ENCODE measurements around the gene CPEB1. TPM values are rescaled to one million over a fixed set of nuclear protein-coding genes. Genes with fewer than 3 reads are reported as not detected.
"Not testable (repeated sequence)": the region's sequence is repeated elsewhere in the genome, so short reads cannot be mapped to it uniquely, and the experiment has no call there.

CPEB1 gene
- polyA plus RNA-seq, 4 donors: 0.27 to 2.8 (median 0.50) TPM; not detected in 1

DNA sequence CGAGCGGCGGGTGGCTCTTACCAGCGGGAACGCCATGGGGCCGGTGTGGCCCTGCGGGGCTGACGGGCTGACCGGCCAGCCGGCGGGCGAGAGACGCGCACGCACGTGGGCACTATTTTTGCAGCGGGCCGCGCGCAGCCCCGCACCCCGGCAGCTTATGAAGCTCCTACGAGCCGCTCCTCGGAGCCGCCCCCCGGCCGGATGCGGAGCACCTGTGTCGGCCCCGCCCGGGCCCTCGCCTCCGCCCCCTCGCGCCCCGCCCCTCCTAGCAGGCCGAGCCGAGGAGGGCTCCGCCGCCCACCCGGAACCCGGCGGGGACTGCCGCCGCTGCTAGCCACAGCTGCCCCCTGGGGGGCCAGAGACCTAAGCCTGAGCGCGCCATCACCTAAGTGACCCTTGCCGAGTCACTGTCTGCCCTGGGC, 683 bp upstream of the CPEB1 start:
- H3K36me3 ChIP-seq (ENCODE audit: control insufficient read depth in 3 of 3, insufficient read depth in 2 of 3, low read depth in 1 of 3, low read length in 3 of 3): no peaks in the 10 kb centered on the region
- 1 to 9% (median 4%) methylated on average over 16 to 49 of the region's 49 CpGs for WGBS, 3 donors
- no peak for DNase-seq
- peaks cover 0 to 8% (median 0%) of the 10 kb centered on the region in 3 donors for H3K4me1 ChIP-seq (ENCODE audit: control insufficient read depth in 3 of 3, insufficient read depth in 2 of 3, low read depth in 1 of 3, low read length in 2 of 3)
- H3K9me3 ChIP-seq (ENCODE audit: control insufficient read depth in 2 of 2, insufficient read depth in 1 of 2, low read depth in 1 of 2, low read length in 1 of 2): peaks cover 0 to 5% of the 10 kb centered on the region in 2 donors
- no peak overlapping the region for H3K27ac ChIP-seq (ENCODE audit: low read depth in 1 of 3, low read length in 2 of 3)
- H3K4me3 ChIP-seq (ENCODE audit: low read depth in 1 of 3, low read length in 3 of 3): peak overlapping the region in 2 of 3 donors; percentile 34 to 58
- peaks cover 14 to 56% (median 20%) of the 10 kb centered on the region in 3 donors for H3K27me3 ChIP-seq (ENCODE audit: control insufficient read depth in 3 of 3, insufficient read depth in 3 of 3, low read length in 3 of 3)
- no peak for FAIRE-seq

DNA sequence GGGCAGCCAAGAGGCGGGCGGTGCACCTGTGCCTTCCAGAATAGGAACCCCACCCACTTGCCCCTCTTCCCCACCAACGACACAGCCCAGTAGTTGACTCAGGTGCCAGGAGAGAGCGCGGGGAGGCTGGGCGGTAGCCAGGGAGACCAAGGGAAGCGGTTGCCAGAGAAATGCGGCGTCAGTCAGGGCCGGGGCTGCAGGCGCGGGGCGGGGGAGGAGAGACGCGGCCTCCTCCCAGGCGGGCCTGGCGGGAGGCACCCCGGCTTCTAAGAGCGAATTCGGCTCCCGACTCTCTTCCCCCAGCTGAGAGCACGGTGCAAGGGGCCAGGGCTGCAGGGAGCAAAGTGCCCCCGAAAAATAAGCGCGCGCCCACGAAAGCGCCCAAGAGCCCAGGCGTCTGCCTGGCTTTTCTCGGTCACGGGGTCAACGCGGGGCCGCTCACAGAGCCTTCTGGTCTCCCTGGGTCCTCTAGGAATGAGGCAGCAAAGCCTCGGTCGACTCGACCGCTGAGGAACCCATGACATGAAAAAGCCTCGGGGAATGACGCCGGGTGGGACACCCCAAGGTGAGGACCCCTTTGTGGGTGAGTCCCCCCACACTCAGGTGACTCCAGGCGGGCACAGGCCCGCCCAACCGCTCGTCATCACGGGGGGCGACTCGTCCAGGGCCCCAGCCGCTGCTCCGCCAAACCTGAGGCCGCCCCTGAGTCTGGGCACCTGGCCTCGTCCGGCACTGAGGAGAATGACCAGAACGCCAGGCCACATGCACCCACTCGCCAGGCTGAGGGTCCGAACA, 716 bp downstream of the CPEB1 start:
- Histone ChIP-seq H3K36me3 (ENCODE audit: control insufficient read depth in 3 of 3, insufficient read depth in 2 of 3, low read depth in 1 of 3, low read length in 3 of 3) (no peaks in the 10 kb centered on the region), H3K9me3 (ENCODE audit: control insufficient read depth in 2 of 2, insufficient read depth in 1 of 2, low read depth in 1 of 2, low read length in 1 of 2) (peaks cover 0 to 5% of the 10 kb centered on the region in 2 donors), H3K27me3 (ENCODE audit: control insufficient read depth in 3 of 3, insufficient read depth in 3 of 3, low read length in 3 of 3) (peaks cover 14 to 61% (median 24%) of the 10 kb centered on the region in 3 donors), H3K27ac (ENCODE audit: low read depth in 1 of 3, low read length in 2 of 3) (no peak overlapping the region), H3K4me1 (ENCODE audit: control insufficient read depth in 3 of 3, insufficient read depth in 2 of 3, low read depth in 1 of 3, low read length in 2 of 3) (peaks cover 0 to 8% (median 0%) of the 10 kb centered on the region in 3 donors), H3K4me3 (ENCODE audit: low read depth in 1 of 3, low read length in 3 of 3) (no peak overlapping the region)
- peak in 1 of 2 donors; percentile 16 for DNase-seq
- WGBS, 3 donors: 21 to 38% (median 31%) methylated on average over 49 to 56 of the region's 56 CpGs
- FAIRE-seq: no peak

DNA sequence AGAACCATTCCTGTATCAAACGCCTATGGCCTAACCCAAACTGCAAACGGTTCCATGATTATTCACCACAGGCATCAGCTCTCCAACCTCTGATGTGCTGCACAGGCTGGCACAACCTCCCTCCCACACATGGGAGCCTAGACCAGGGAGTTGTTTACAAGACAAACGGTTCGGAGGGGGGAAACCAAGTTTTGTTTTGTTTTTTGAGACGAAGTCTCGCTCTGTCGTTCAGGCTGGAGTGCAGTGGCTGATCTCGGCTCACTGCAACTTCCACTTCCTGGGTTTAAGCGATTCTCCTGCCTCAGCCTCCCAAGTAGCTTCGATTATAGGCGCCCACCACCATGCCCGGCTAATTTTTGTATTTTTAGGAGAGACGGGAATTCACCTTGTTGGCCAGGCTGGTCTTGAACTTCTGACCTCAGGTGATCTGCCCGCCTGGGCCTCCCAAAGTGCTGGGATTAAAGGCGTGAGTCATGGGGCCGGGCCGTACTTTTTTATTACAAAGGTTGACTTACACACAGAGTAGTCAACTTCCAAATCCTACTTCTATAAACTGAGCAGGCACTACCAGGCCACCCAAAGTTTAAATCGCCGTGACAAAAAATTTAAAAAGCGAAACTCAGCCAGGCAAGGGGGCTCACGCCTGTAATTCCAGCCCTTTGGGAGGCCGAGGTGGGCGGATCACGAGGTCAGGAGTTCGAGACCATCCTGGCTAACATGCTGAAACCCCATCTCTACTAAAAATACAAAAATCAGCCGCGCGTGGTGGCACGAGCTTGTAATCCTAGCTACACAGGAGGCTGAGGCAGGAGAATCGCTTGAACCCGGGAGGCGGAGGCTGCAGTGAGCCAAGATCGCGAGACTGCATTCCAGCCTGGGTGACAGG, 2.0 kb downstream of the CPEB1 start:
- H3K4me3 ChIP-seq (ENCODE audit: low read depth in 1 of 3, low read length in 3 of 3); DNase-seq; H3K27ac ChIP-seq (ENCODE audit: low read depth in 1 of 3, low read length in 2 of 3); FAIRE-seq; H3K4me1 ChIP-seq (ENCODE audit: control insufficient read depth in 3 of 3, insufficient read depth in 2 of 3, low read depth in 1 of 3, low read length in 2 of 3); H3K36me3 ChIP-seq (ENCODE audit: control insufficient read depth in 3 of 3, insufficient read depth in 2 of 3, low read depth in 1 of 3, low read length in 3 of 3); H3K9me3 ChIP-seq (ENCODE audit: control insufficient read depth in 2 of 2, insufficient read depth in 1 of 2, low read depth in 1 of 2, low read length in 1 of 2): not testable (repeated sequence)
- peaks cover 14 to 65% (median 24%) of the 10 kb centered on the region in 3 donors for H3K27me3 ChIP-seq (ENCODE audit: control insufficient read depth in 3 of 3, insufficient read depth in 3 of 3, low read length in 3 of 3)
- 84 to 88% (median 87%) methylated on average over 34 of the region's 34 CpGs for WGBS, 3 donors

DNA sequence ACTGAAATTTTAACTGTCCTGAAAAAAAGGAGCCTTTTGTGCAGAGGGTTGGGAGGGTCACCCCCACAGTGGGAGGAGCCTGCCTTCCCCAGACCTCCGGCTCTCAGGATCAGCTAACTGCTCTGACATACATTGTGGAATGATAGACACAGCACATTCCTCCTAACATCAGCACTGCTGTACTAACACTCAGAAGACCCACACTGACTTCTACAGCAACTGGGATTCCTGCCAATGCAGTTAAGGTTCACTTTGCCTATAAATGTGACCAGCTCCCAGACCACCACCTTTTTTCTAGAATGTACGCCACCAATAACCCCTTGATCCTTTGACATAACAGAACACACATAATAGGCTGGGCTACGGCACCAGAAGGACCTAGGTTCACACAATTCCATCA, 3.2 kb downstream of the CPEB1 start:
- H3K4me1 ChIP-seq (ENCODE audit: control insufficient read depth in 3 of 3, insufficient read depth in 2 of 3, low read depth in 1 of 3, low read length in 2 of 3): peaks cover 0 to 8% (median 0%) of the 10 kb centered on the region in 3 donors
- FAIRE-seq: no peak

DNA sequence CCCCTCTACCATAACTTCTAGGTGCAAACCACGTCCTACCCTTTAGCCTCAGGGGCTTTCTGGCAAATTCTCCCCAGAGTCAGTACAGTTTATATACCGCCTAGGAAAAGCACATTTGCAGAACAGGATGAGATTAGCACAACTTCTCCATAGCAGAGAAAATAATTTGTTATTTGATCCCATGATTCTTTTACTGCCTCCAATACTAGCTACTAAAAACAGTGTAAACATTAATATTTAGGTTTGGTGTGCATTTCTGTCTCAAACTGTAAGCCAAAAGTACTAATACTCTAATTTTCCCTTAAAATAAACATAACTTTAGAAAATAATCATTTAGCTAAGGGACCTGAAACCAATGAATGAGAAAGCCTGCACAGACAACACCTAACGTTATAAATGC, 4.5 kb downstream of the CPEB1 start:
- Histone ChIP-seq H3K27ac (ENCODE audit: low read depth in 1 of 3, low read length in 2 of 3) (no peak overlapping the region), H3K27me3 (ENCODE audit: control insufficient read depth in 3 of 3, insufficient read depth in 3 of 3, low read length in 3 of 3) (peaks cover 3 to 56% (median 20%) of the 10 kb centered on the region in 3 donors), H3K4me1 (ENCODE audit: control insufficient read depth in 3 of 3, insufficient read depth in 2 of 3, low read depth in 1 of 3, low read length in 2 of 3) (peaks cover 0 to 8% (median 0%) of the 10 kb centered on the region in 3 donors), H3K36me3 (ENCODE audit: control insufficient read depth in 3 of 3, insufficient read depth in 2 of 3, low read depth in 1 of 3, low read length in 3 of 3) (no peaks in the 10 kb centered on the region), H3K9me3 (ENCODE audit: control insufficient read depth in 2 of 2, insufficient read depth in 1 of 2, low read depth in 1 of 2, low read length in 1 of 2) (peaks cover 0 to 5% of the 10 kb centered on the region in 2 donors), H3K4me3 (ENCODE audit: low read depth in 1 of 3, low read length in 3 of 3) (no peak overlapping the region)
- DNase-seq (no peak), FAIRE-seq (no peak)
- WGBS, 3 donors: 35 to 57% (median 45%) methylated on average over 3 of the region's 3 CpGs

More for the DNA sequence above, 3.2 kb downstream of the CPEB1 start:
- WGBS, 3 donors: 60 to 63% (median 61%) methylated on average over 3 of the region's 3 CpGs
- DNase-seq: no peak
- no peaks in the 10 kb centered on the region for H3K36me3 ChIP-seq (ENCODE audit: control insufficient read depth in 3 of 3, insufficient read depth in 2 of 3, low read depth in 1 of 3, low read length in 3 of 3)
- H3K27ac ChIP-seq (ENCODE audit: low read depth in 1 of 3, low read length in 2 of 3): no peak overlapping the region
- peaks cover 0 to 5% of the 10 kb centered on the region in 2 donors for H3K9me3 ChIP-seq (ENCODE audit: control insufficient read depth in 2 of 2, insufficient read depth in 1 of 2, low read depth in 1 of 2, low read length in 1 of 2)
- H3K4me3 ChIP-seq (ENCODE audit: low read depth in 1 of 3, low read length in 3 of 3): no peak overlapping the region
- H3K27me3 ChIP-seq (ENCODE audit: control insufficient read depth in 3 of 3, insufficient read depth in 3 of 3, low read length in 3 of 3): peaks cover 14 to 65% (median 23%) of the 10 kb centered on the region in 3 donors

DNA sequence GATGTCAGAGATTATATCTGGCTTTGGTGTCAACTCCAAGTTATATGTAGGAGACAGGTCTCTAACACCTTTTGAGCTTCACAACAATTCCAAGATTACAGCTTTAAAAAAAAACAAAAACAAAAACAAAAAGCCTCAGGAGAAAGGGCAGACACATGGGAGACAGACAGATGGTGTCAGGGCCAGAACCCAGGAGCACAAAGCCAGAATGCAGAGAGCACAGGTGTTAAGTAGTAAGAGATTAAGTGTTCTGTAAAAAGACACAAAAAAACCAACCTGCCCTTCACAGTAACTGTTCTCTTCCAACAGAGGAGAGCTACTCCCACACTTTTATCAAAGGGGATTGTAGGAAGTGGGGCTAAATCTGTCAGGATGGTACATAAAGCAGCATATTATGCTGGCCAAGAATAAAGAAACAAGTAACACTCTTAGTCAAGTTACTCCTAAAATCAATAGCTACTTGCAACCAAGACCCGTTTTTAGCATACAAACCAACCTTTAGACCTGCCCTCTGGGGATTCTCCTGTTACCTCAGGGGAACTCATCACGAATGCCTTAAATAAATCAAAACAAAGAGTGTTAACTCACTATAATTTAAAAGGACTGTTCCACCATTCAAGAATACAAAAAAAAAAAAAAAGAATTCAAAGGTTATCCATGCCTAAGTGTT, 5.9 kb downstream of the CPEB1 start:
- 16 to 34% (median 20%) methylated on average over 2 of the region's 2 CpGs for WGBS, 3 donors
- peaks cover 0 to 47% (median 12%) of the 10 kb centered on the region in 3 donors for H3K27me3 ChIP-seq (ENCODE audit: control insufficient read depth in 3 of 3, insufficient read depth in 3 of 3, low read length in 3 of 3)
- DNase-seq: no peak

DNA sequence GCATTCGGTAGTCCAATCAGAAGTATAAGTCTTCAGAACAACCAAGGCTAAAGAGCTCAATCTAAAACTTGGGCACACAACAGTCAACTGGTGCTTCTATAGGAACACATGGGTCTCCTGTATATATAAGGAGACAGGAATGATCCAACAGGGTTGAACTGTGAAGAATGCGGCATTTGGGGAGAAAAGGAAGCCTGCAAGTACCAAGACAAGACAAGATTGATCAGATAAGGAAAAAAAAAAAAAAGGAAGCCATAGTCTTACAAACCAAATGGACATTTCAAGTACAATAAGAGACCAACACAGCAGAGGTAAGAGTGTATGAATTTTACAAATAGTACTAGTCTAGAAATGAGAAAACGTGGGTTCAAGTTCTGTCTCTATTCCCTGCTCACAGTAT, 6.5 kb downstream of the CPEB1 start:
- no peaks in the 10 kb centered on the region for H3K4me1 ChIP-seq (ENCODE audit: control insufficient read depth in 3 of 3, insufficient read depth in 2 of 3, low read depth in 1 of 3, low read length in 2 of 3)
- FAIRE-seq (no peak), DNase-seq (no peak)
- H3K36me3 ChIP-seq (ENCODE audit: control insufficient read depth in 3 of 3, insufficient read depth in 2 of 3, low read depth in 1 of 3, low read length in 3 of 3): no peaks in the 10 kb centered on the region
- H3K27ac ChIP-seq (ENCODE audit: low read depth in 1 of 3, low read length in 2 of 3): no peak overlapping the region
- WGBS, 3 donors: 64 to 68% (median 66%) methylated on average over 3 of the region's 3 CpGs
- peaks cover 0 to 44% (median 11%) of the 10 kb centered on the region in 3 donors for H3K27me3 ChIP-seq (ENCODE audit: control insufficient read depth in 3 of 3, insufficient read depth in 3 of 3, low read length in 3 of 3)
- no peak overlapping the region for H3K4me3 ChIP-seq (ENCODE audit: low read depth in 1 of 3, low read length in 3 of 3)
- no peaks in the 10 kb centered on the region for H3K9me3 ChIP-seq (ENCODE audit: control insufficient read depth in 2 of 2, insufficient read depth in 1 of 2, low read depth in 1 of 2, low read length in 1 of 2)

More for the DNA sequence above, 5.9 kb downstream of the CPEB1 start:
- Histone ChIP-seq H3K4me3 (ENCODE audit: low read depth in 1 of 3, low read length in 3 of 3) (no peak overlapping the region), H3K9me3 (ENCODE audit: control insufficient read depth in 2 of 2, insufficient read depth in 1 of 2, low read depth in 1 of 2, low read length in 1 of 2) (no peaks in the 10 kb centered on the region), H3K36me3 (ENCODE audit: control insufficient read depth in 3 of 3, insufficient read depth in 2 of 3, low read depth in 1 of 3, low read length in 3 of 3) (no peaks in the 10 kb centered on the region), H3K27ac (ENCODE audit: low read depth in 1 of 3, low read length in 2 of 3) (no peak overlapping the region), H3K4me1 (ENCODE audit: control insufficient read depth in 3 of 3, insufficient read depth in 2 of 3, low read depth in 1 of 3, low read length in 2 of 3) (no peaks in the 10 kb centered on the region)
- FAIRE-seq: no peak

DNA sequence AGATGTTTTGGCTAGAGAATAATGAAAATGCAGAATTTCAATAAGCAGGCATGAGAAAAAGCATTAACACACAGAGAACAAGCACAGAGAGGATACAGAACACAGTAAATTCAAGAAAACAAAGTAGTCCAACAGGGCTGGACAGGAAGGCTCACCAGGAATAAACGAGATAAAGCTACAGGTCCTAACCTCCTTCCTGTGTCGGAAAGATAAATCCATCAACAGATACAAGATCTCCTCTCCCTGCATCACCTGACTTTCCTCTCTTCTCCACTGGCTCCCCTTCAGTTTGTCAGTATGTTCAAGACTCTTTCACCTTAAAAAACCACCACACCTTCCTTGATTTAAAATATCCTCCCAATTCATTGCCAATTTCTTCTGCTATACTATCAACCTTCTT, 11.4 kb downstream of the CPEB1 start:
- H3K27me3 ChIP-seq (ENCODE audit: control insufficient read depth in 3 of 3, insufficient read depth in 3 of 3, low read length in 3 of 3): peaks cover 0 to 12% (median 0%) of the 10 kb centered on the region in 3 donors
- H3K4me1 ChIP-seq (ENCODE audit: control insufficient read depth in 3 of 3, insufficient read depth in 2 of 3, low read depth in 1 of 3, low read length in 2 of 3): no peaks in the 10 kb centered on the region
- no peak overlapping the region for H3K27ac ChIP-seq (ENCODE audit: low read depth in 1 of 3, low read length in 2 of 3)
- no peaks in the 10 kb centered on the region for H3K9me3 ChIP-seq (ENCODE audit: control insufficient read depth in 2 of 2, insufficient read depth in 1 of 2, low read depth in 1 of 2, low read length in 1 of 2)
- no peak for DNase-seq
- H3K4me3 ChIP-seq (ENCODE audit: low read depth in 1 of 3, low read length in 3 of 3): no peak overlapping the region
- no peak for FAIRE-seq
- WGBS, 3 donors: 33 to 45% (median 38%) methylated on average over 2 of the region's 2 CpGs
- H3K36me3 ChIP-seq (ENCODE audit: control insufficient read depth in 3 of 3, insufficient read depth in 2 of 3, low read depth in 1 of 3, low read length in 3 of 3): no peaks in the 10 kb centered on the region
